GM12892 (cell line): ENCODE measurements around the gene AQP5.

Source experiments
- POLR2A ChIP-seq: IDR thresholded peaks from 2 replicates; pipeline ENCODE4 v1.6.1; 2011; ENCODE audit warnings: low read depth, low read length, control low read depth
- POLR2AphosphoS5 ChIP-seq: IDR thresholded peaks from 2 replicates; pipeline ENCODE4 v1.6.1; 2011; ENCODE audit warnings: low read depth, low read length, control low read depth

GRCh38 chr12:49979791-49980190, 18.1 kb downstream of the AQP5 start:
- TF ChIP-seq POLR2A (no peak), POLR2AphosphoS5 (no peak)
